ENCODE data around the gene GLMN. TPM values are rescaled to one million over a fixed set of nuclear protein-coding genes. Genes with fewer than 3 reads are reported as not detected.

Gene GLMN
- total RNA-seq, 1 experiment from 2014 or later: 10.4 TPM

- no TSS peak for BruUV-seq (replicated peaks)
- intact Hi-C loops (cut with micrococcal nuclease; ENCODE audit: unreplicated experiment): no loop called here
- no peak; the same call in 1 of the 2 replicates for ATAC-seq
Measured at GRCh38 chr1:92299477-92300150, 827 bp upstream of the GLMN start.

GRCh38 chr1:92298213-92298572, 594 bp downstream of the GLMN start:
- BruUV-seq (replicated peaks): no TSS peak
- peak overlapping the region; percentile 87 to 88 for H3K4me3 ChIP-seq (ENCODE audit: low read depth in 2 of 2, low read length in 2 of 2)
- intact Hi-C loops (cut with micrococcal nuclease; ENCODE audit: unreplicated experiment): no loop called here
- H3K36me3 ChIP-seq (ENCODE audit: control insufficient read depth, insufficient read depth, low read length): peaks cover 9% of the 10 kb centered on the region
- in situ Hi-C loops (cut with HindIII; ENCODE audit: low pct_unique_long_range_greater_than_20kb, low sequenced_read_pairs): no loop called here
- ATAC-seq (no peak), DNase-seq (ENCODE audit: low read depth, low spot score) (no peak)
- TF ChIP-seq POLR2AphosphoS5 (IDR thresholded peaks at IDR 0.05; ENCODE audit: low read depth, low read length) (no peak), TCF7L2 (IDR thresholded peaks at IDR 0.05; ENCODE audit: low read depth, low read length) (no peak), REST (IDR thresholded peaks at IDR 0.05; ENCODE audit: insufficient read depth in 1 of 2, low read depth in 2 of 2, low read length in 1 of 2) (no peak), CTCF (IDR thresholded peaks at IDR 0.05) (peak; percentile 24; the same call in 1 of the 2 replicates), SIN3A (IDR thresholded peaks at IDR 0.05; ENCODE audit: borderline replicate concordance, insufficient read depth, low read depth, low read length) (no peak)
- POLR2A ChIA-PET: no interaction called here
- CTCF ChIA-PET: no interaction called here
- peak overlapping the region; percentile 89 for H3K27ac ChIP-seq (ENCODE audit: low read length)
- H3K4me1 ChIP-seq (ENCODE audit: control insufficient read depth, insufficient read depth, low read length): peaks cover 7% of the 10 kb centered on the region; the same call in 1 of the 2 replicates
- H3K9me3 ChIP-seq (ENCODE audit: control insufficient read depth, insufficient read depth, low read depth, low read length): no peaks in the 10 kb centered on the region
- no peaks in the 10 kb centered on the region for H3K27me3 ChIP-seq (ENCODE audit: control insufficient read depth, insufficient read depth, low read length)

More at GRCh38 chr1:92299477-92300150, 827 bp upstream of the GLMN start:
- Histone ChIP-seq H3K36me3 (ENCODE audit: control insufficient read depth, insufficient read depth, low read length) (peaks cover 12% of the 10 kb centered on the region), H3K9me3 (ENCODE audit: control insufficient read depth, insufficient read depth, low read depth, low read length) (no peaks in the 10 kb centered on the region), H3K4me3 (ENCODE audit: low read depth in 2 of 2, low read length in 2 of 2) (peak overlapping the region; percentile 87 to 88), H3K27ac (ENCODE audit: low read length) (peak overlapping the region; percentile 89), H3K27me3 (ENCODE audit: control insufficient read depth, insufficient read depth, low read length) (no peaks in the 10 kb centered on the region), H3K4me1 (ENCODE audit: control insufficient read depth, insufficient read depth, low read length) (peaks cover 7% of the 10 kb centered on the region; the same call in 1 of the 2 replicates)
- POLR2A ChIA-PET: interaction anchor here (0.6 to 0.7 kb wide), 2 partner anchors 59 to 644 kb away, joined by 3 read pairs; no protein-coding TSS in a partner anchor
- in situ Hi-C loops (cut with HindIII; ENCODE audit: low pct_unique_long_range_greater_than_20kb, low sequenced_read_pairs): no loop called here
- CTCF ChIA-PET: no interaction called here
- no peak for DNase-seq (ENCODE audit: low read depth, low spot score)
- TF ChIP-seq TCF7L2 (IDR thresholded peaks at IDR 0.05; ENCODE audit: low read depth, low read length): no peak
- no peak for TF ChIP-seq POLR2AphosphoS5 (IDR thresholded peaks at IDR 0.05; ENCODE audit: low read depth, low read length)
- no peak for TF ChIP-seq CTCF (IDR thresholded peaks at IDR 0.05)
- no peak for TF ChIP-seq SIN3A (IDR thresholded peaks at IDR 0.05; ENCODE audit: borderline replicate concordance, insufficient read depth, low read depth, low read length)
- TF ChIP-seq REST (IDR thresholded peaks at IDR 0.05; ENCODE audit: insufficient read depth in 1 of 2, low read depth in 2 of 2, low read length in 1 of 2): no peak
